MV-4-11 (cell line): ENCODE results near the gene SYT14.
"Not testable (repeated sequence)": the region's sequence is repeated elsewhere in the genome, so short reads cannot be mapped to it uniquely, and the experiment has no call there.

ENCODE experiments used
- DNase-seq: peaks from one replicate; lab custom pipeline; 2025; lab: John Stamatoyannopoulos, UW

Gene SYT14

GRCh38 chr1:210123383-210123782, 185.4 kb downstream of the SYT14 start:
- DNase-seq: no peak

DNA sequence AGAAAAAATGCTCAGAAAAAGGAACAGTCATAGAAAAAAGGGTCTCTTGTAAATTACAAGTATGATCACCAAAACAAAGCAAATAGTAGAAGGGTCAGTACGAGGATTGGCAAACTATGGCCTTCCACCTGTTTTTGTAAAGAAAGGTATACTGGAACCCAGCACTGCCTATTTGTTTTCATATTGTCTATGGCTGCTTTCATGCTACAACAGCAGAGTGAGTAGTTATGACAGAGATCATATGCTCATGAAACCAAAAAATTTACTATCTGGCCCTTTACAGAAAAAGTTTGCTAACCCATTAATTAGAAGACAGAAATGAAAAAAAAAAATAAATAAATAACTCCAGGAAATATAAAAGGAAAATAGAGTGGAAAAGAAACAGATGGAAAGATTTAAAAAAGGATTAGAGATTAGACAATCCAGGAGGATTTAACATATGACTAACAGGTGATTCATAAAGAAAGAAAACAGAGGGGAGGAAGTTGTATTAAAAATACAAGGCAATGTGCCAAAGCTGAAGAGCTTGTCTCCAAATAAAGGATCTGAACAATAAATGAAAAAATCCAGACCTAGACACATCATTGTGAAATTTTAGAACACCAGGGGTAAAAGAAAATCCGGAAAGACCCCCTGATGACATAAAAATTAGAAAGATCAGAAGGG, 186.0 kb downstream of the SYT14 start:
- DNase-seq: no peak

- no peak for DNase-seq
Observed at GRCh38 chr1:210124736-210125135, 186.7 kb downstream of the SYT14 start.

GRCh38 chr1:210125143-210125542, 187.1 kb downstream of the SYT14 start:
- DNase-seq: no peak

- no peak for DNase-seq
Observed at GRCh38 chr1:210129092-210129491, 191.1 kb downstream of the SYT14 start.

DNA sequence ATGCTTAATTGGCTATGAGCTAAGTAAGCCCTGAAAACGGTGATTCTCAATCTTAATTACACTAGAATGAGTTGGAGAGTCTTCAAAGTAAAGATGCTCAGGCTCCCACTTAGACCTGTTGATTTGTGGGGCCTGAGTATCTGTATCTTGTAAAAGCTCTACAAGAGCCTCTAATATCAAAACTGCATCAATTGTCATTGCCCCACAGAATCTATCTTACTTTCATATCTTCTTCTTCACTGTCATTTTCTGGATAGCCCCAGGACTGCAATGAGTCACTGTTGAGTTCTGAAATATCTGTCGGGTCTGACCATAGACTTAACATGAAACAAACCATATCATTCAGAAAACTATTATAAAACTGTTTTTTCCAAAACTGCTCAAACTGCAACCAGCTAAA, 191.7 kb downstream of the SYT14 start:
- DNase-seq: no peak

- no peak for DNase-seq
Observed at GRCh38 chr1:210132582-210132981, 194.6 kb downstream of the SYT14 start.

DNA sequence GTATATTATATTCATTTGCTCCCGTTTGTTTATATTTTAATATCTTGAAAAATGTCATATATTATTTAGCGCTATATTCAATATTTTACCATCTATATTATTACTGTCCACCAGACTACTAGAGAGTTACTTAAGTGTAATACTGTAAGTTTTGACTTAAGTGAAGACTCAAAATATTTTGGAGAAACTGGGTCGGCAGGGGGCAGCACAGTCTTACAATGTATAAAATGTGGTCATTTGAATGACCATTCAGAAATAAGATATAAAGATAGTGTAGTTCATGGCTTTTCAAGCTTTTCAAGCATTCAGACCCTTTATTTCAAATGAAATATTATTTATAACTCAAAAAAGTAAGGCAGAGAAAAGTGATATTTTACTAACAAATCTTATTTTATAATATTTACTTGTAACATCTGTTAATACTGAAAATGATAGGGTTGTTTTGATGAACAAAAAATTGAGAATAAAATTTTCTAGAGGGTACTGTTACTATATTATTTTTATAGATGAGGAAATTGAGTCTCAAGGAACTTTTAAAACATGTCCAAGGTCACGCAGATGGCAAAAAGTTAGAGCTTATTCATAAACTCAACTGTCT, 205.5 kb downstream of the SYT14 start:
- peak; percentile 40 for DNase-seq

DNA sequence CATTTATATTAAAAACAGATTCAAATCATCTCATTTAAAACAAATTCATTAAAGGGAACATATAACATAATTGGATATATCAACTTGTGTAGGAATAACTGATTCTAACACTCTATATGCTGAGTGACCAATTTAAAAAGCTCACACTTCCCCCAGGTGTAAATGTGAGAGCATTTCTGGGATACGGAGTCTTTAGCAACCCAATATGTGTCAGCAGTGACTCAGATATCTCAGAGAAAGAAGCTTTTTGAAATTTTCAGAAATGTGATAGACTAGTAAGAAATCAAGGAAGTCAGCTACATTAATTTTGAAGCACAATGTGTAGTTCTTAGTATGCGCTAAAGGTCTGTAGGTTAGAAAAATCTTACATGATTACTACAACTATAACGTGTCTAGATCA, 206.7 kb downstream of the SYT14 start:
- DNase-seq: no peak

GRCh38 chr1:210151052-210151672, 213.1 kb downstream of the SYT14 start:
- DNase-seq: no peak

DNA sequence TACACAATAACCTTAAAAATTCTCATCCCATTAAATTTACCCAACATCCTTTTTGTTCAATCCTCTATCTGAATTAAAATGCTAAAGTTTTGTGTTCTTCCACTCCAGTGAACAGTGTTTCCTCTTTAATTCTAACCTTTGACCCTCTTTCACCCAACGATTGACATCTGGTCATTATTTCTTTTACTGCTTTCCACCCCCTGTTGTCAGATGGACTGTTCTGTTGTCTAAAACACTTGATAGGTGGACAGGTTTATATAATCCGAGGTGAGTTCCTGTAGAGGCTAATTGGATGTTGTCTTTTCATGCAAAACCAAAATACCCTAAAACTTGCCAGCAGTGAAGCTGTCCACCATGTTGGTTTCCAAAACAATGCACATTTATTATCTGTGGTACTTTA, 221.2 kb downstream of the SYT14 start:
- DNase-seq: no peak

GRCh38 chr1:210170220-210170619, 232.2 kb downstream of the SYT14 start:
- DNase-seq: no peak

GRCh38 chr1:210174133-210174532, 236.1 kb downstream of the SYT14 start:
- no peak for DNase-seq

DNA sequence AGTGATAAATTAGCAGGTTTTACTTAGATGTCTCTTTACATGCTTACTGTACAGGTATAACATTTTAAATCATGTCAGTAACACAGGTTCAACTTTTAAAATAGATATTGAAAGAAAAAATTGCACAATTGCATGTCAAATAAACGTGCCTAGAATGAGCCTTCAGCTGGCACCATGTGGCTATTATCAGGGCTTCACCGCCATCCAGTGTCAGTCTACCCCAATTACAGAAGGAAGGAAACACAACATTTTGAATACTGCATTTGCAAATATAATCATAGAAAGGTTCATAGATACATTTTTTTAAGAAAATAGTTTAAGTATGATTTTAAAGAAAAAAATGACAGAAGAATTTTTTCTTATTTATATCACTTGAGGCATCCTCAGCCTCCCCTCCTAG, 247.0 kb downstream of the SYT14 start:
- DNase-seq: no peak

DNA sequence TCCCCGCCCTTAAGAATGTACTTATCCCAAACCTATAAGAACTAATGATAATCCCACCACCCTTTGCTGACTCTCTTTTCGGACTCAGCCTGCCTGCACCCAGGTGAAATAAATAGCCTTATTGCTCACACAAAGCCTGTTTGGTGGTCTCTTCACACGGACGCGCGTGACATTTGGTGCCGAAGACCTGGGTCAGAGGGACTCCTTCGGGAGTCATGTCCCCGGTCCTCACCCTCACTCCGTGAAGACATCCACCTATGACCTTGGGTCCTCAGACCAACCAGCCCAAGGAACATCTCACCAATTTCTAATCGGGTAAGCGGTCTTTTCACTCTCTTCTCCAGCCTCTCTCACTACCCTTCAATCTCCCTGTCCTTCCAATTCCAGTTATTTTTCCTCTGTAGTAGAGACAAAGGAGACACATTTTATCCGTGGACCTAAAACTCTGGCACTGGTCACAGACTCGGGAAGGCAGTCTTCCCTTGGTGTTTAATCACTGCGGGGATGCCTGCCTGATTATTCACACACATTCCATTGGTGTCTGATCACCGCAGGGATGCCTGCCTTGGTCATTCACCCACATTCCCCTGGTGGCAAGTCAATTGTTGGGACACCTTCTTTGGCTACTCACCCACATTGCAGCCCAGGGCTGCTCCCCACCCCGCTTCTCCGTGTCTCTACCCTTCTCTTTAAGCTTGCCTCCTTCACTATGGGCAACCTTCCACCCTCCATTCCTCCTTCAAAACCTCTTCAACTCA, 250.0 kb downstream of the SYT14 start:
- not testable (repeated sequence) for DNase-seq

GRCh38 chr1:210189426-210189825, 251.4 kb downstream of the SYT14 start:
- no peak for DNase-seq

- DNase-seq: no peak
Observed at GRCh38 chr1:210195635-210196160, 257.7 kb downstream of the SYT14 start.

- DNase-seq: not testable (repeated sequence)
Observed at GRCh38 chr1:210196266-210196665, 258.2 kb downstream of the SYT14 start.

DNA sequence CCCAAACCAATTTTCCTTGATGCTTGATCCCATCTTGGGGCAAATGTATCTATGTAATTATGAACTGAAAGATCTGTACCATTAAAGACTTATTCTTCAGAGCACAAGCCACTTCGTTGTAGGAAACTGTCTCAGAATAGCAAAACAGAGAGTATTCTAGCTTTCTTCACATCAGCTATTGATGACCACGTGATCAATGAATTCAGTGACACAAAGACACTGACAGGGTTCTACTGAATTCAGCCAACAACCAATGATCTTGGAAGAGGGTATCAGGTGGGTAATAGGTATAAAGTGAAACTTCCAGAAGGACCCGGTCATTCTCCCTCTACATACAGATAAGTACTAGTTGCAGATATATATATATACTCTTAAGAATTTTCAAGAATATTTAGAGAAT, 260.8 kb downstream of the SYT14 start:
- no peak for DNase-seq

DNA sequence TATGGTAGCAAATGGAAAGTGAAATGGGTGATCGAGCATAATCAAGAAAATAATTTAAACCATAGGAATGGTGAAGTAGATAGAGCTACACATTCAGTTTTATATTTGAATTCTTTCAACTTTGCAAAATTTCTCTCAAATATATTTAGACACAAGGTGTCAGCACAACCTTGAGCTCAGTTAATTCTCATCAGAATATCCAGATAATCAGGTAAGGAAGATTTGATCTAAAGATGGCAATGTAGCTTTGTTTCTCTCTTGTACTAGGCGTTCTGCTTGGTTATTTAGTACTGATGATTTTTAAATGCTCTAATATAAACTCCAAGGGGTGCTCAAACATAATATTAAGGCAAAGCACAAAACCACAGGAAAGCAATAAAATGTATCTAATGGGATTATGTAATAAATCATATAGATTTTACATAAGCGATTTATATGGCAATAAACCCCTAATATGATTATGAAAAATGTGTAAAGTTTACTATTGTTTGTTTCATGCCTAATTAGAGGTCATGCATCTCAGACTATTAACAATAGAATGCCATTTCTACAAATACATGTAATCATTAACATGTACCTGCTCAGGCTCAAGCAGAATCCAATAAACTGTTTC, 262.2 kb downstream of the SYT14 start:
- no peak for DNase-seq

DNA sequence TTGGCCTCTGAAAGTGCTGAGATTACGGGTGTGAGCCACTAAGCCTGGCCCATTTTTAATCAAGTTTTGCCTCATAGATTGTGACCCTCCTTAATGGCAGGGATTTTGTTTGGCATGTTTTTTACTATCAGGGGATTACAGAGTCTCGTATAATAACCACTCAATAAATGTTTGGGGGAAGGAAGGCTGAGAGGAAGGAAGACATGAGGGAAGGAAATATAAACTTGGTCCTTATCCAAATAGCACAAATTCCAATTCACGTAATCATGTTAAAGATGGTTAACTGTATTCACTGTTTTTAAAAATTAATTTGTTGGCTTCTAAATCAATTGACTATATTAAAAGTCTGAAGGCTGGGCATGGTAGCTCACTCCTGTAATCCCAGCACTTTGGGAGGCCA, 263.7 kb downstream of the SYT14 start:
- no peak for DNase-seq
